OCI-LY7 (cell line): ENCODE measurements around the gene PAWR. TPM values are rescaled to one million over a fixed set of nuclear protein-coding genes. Genes with fewer than 3 reads are reported as not detected.

Source experiments
- BruUV-seq: library from RNA; stranded (reverse); fragments of 400-500 nt; replicated peaks from 2 replicates; lab custom pipeline; 2021; lab: Mats Ljungman, UMichigan
- CTCF ChIA-PET: fragments of 300-600 bp; sonication (Branson Sonifier 250); formaldehyde crosslinking; loops from one replicate; lab custom pipeline; 2022; ENCODE audit warnings: antibody characterized with exemption; ENCODE audit not compliant: unreplicated experiment; lab: Charles Lee
- POLR2A ChIA-PET: fragments of 300-600 bp; sonication (Branson Sonifier 250); formaldehyde crosslinking; loops from one replicate; lab custom pipeline; 2022; ENCODE audit warnings: antibody characterized with exemption; lab: Charles Lee
- DNase-seq: peaks from one replicate; pipeline ENCODE4 v3.0.0-alpha.2; 2015; ENCODE audit warnings: low spot score
- H2AFZ ChIP-seq: fragments of 200-600 bp; sonication (generic), shearing (Covaris generic); 2 replicates; pipeline ENCODE4 v1.6.1; 2014; ENCODE audit warnings: mild to moderate bottlenecking, antibody characterized with exemption, low read length, moderate library complexity
- H3K27ac ChIP-seq: fragments of 200-600 bp; sonication (generic); 2 replicates; pipeline ENCODE4 v1.5.1; 2014; ENCODE audit warnings: mixed run types, low read depth, mild to moderate bottlenecking, moderate library complexity, low read length, inconsistent platforms; ENCODE audit not compliant: poor library complexity, severe bottlenecking
- H3K36me3 ChIP-seq: fragments of 200-600 bp; sonication (generic); 2 replicates; pipeline ENCODE4 v1.6.1; 2014; ENCODE audit warnings: mild to moderate bottlenecking, antibody characterized with exemption, low read length, moderate library complexity, mixed read lengths; ENCODE audit not compliant: insufficient read depth
- H3K4me1 ChIP-seq: fragments of 200-600 bp; sonication (generic); 2 replicates; pipeline ENCODE4 v1.5.1; 2014; ENCODE audit warnings: mild to moderate bottlenecking, low read length; ENCODE audit not compliant: insufficient read depth, poor library complexity, severe bottlenecking
- H3K4me2 ChIP-seq: fragments of 200-600 bp; sonication (generic); 2 replicates; pipeline ENCODE4 v1.6.1; 2014; ENCODE audit warnings: mild to moderate bottlenecking, low read length
- H3K4me3 ChIP-seq: fragments of 200-600 bp; sonication (generic); 2 replicates; pipeline ENCODE4 v1.5.1; 2014; ENCODE audit warnings: mild to moderate bottlenecking, low read depth, low read length; ENCODE audit not compliant: poor library complexity, severe bottlenecking
- H3K79me2 ChIP-seq: fragments of 200-600 bp; sonication (generic); 2 replicates; pipeline ENCODE4 v1.6.1; 2016; ENCODE audit warnings: low read depth, mild to moderate bottlenecking, low read length, moderate library complexity, mixed read lengths; ENCODE audit not compliant: insufficient read depth
- H3K9me2 ChIP-seq: fragments of 200-600 bp; sonication (generic); 2 replicates; pipeline ENCODE4 v1.6.1; 2016; ENCODE audit warnings: mild to moderate bottlenecking, low read length, mixed read lengths; ENCODE audit not compliant: insufficient read depth
- H3K9me3 ChIP-seq: fragments of 200-600 bp; sonication (generic); 2 replicates; pipeline ENCODE4 v1.6.1; 2014; ENCODE audit warnings: mild to moderate bottlenecking, mixed run types, low read length, mixed read lengths
- H4K20me1 ChIP-seq: fragments of 200-600 bp; sonication (generic); 2 replicates; pipeline ENCODE4 v1.6.1; 2014; ENCODE audit warnings: mild to moderate bottlenecking, antibody characterized with exemption, low read length, moderate library complexity, mixed read lengths; ENCODE audit not compliant: insufficient read depth
- CTCF ChIP-seq: fragments of 200-600 bp; sonication (generic); conservative IDR thresholded peaks from 2 replicates; pipeline ENCODE4 v1.5.1; 2014; ENCODE audit warnings: mild to moderate bottlenecking, antibody characterized with exemption, low read length, moderate library complexity, mixed read lengths
- EZH2phosphoT487 ChIP-seq: fragments of 200-600 bp; sonication (generic); IDR thresholded peaks from 2 replicates; pipeline ENCODE4 v1.6.1; 2018; ENCODE audit warnings: low read depth, borderline replicate concordance, mild to moderate bottlenecking, mixed run types, antibody characterized with exemption, low read length, moderate library complexity, mixed read lengths
- intact Hi-C: fragments of 100-400 bp; cut with micrococcal nuclease; formaldehyde crosslinking; loops from one replicate; pipeline ENCODE4 v1.10.0; 2022; ENCODE audit not compliant: unreplicated experiment
- total RNA-seq, 2 experiments: library from RNA; depleted of rRNA in 1 of 2; stranded (reverse); fragments of >200 nt in 1 of 2; shearing (Covaris generic) in 1 of 2; gene quantifications; 2 replicates each; pipeline ENCODE4 v1.2.3, GENCODE V29; 2014 to 2022

PAWR gene
- total RNA-seq, 2 experiments from 2014 or later, result 107 to 186 TPM

GRCh38 chr12:79691511-79692248 lies 916 bp upstream of the PAWR start:
- H3K4me1 ChIP-seq, result peaks cover 9% of the 10 kb centered on the region
- ChIA-PET POLR2A (interaction anchor here (0.8 to 3.2 kb wide), 5 partner anchors 11 to 144 kb away, joined by 3 to 10 read pairs (median 4); no protein-coding TSS in a partner anchor), CTCF (no interaction called here)
- no peak for TF ChIP-seq EZH2phosphoT487
- no peak for TF ChIP-seq CTCF
- no peak overlapping the region for H3K27ac ChIP-seq
- H3K9me2 ChIP-seq, result no peaks in the 10 kb centered on the region
- H2AFZ ChIP-seq, result peak overlapping the region; percentile 95; the same call in 1 of the 2 replicates
- H3K4me3 ChIP-seq, result peak overlapping the region; percentile 90
- intact Hi-C loops, result loop anchor here (2.0 to 5.0 kb wide), 3 partner anchors 143 to 1694 kb away; partner anchors contain the start of gene PPP1R12A
- peaks cover 31% of the 10 kb centered on the region for H3K79me2 ChIP-seq
- no peaks in the 10 kb centered on the region for H3K9me3 ChIP-seq
- no peak for DNase-seq
- H3K36me3 ChIP-seq, result peaks cover 17% of the 10 kb centered on the region
- peaks cover 13% of the 10 kb centered on the region for H4K20me1 ChIP-seq
- H3K4me2 ChIP-seq, result peak overlapping the region; percentile 91
- no TSS peak for BruUV-seq

- Histone ChIP-seq H4K20me1 (peaks cover 24% of the 10 kb centered on the region), H3K4me2 (peak overlapping the region; percentile 91), H3K9me2 (no peaks in the 10 kb centered on the region), H3K36me3 (peaks cover 28% of the 10 kb centered on the region), H3K79me2 (peaks cover 46% of the 10 kb centered on the region), H2AFZ (peak overlapping the region; percentile 82), H3K4me3 (peak overlapping the region; percentile 90), H3K27ac (peak overlapping the region; percentile 84), H3K4me1 (peaks cover 24% of the 10 kb centered on the region), H3K9me3 (no peaks in the 10 kb centered on the region)
- no TSS peak for BruUV-seq
- no peak for DNase-seq
- ChIA-PET CTCF (interaction anchor here (0.6 kb wide), 1 partner anchor 85 kb away, joined by 3 read pairs; no protein-coding TSS in a partner anchor), POLR2A (interaction anchor here (0.6 to 3.2 kb wide), 7 partner anchors 10 to 142 kb away, joined by 3 to 13 read pairs (median 4); no protein-coding TSS in a partner anchor)
- no peak for TF ChIP-seq EZH2phosphoT487
- TF ChIP-seq CTCF, result 0 out of 2 replicates have a peak, but pooled peaks have one; percentile 0
- intact Hi-C loops, result loop anchor here (2.0 to 5.0 kb wide), 3 partner anchors 141 to 1693 kb away; partner anchors contain the start of gene PPP1R12A
Observed at GRCh38 chr12:79690142-79690637, 574 bp downstream of the PAWR start.
